GM12873 (cell line): ENCODE data around the gene RMI2.

Experiments used
- CTCF ChIP-seq: IDR thresholded peaks from 2 replicates; pipeline ENCODE4 v1.5.1; 2012; ENCODE audit warnings: low read depth, mild to moderate bottlenecking, moderate library complexity, low read length, control low read depth; ENCODE audit not compliant: insufficient read depth; ENCODE audit errors: missing control alignments

The RMI2 gene

GRCh38 chr16:11389083-11389482 is 43.8 kb downstream of the RMI2 start:
- TF ChIP-seq CTCF = no peak

GRCh38 chr16:11389631-11390565 is 44.6 kb downstream of the RMI2 start:
- no peak for TF ChIP-seq CTCF

GRCh38 chr16:11390573-11391495 is 45.6 kb downstream of the RMI2 start:
- no peak for TF ChIP-seq CTCF

GRCh38 chr16:11391576-11391975 is 46.3 kb downstream of the RMI2 start:
- no peak for TF ChIP-seq CTCF

- TF ChIP-seq CTCF = no peak
These were observed 46.9 kb downstream of the RMI2 start for GRCh38 chr16:11392041-11392581.

GRCh38 chr16:11393366-11393765 is 48.1 kb downstream of the RMI2 start:
- TF ChIP-seq CTCF = no peak

- no peak for TF ChIP-seq CTCF
These were observed 48.8 kb downstream of the RMI2 start for GRCh38 chr16:11393861-11394592.
